SJSA1 (cell line): Measurements from ENCODE around the gene ANO10. TPM values are rescaled to one million over a fixed set of nuclear protein-coding genes. Genes with fewer than 3 reads are reported as not detected.
"Not testable (repeated sequence)": the region's sequence is repeated elsewhere in the genome, so short reads cannot be mapped to it uniquely, and the experiment has no call there.

Source experiments
- DNase-seq, 2 experiments: peaks; one replicate each; pipeline ENCODE4 v3.0.0-alpha.2; 2015 to 2020; ENCODE audit warnings: low spot score in 2 of 2, low read depth in 1 of 2
- H3K27ac ChIP-seq: fragments of 250-450 bp; sonication (Bioruptor Pico); 2 replicates; pipeline ENCODE4 v1.5.1; 2020; ENCODE audit warnings: mild to moderate bottlenecking, moderate library complexity
- H3K27me3 ChIP-seq: fragments of 250-450 bp; sonication (Bioruptor Pico); replicated peaks from 2 replicates; pipeline ENCODE4 v1.5.1; 2020; ENCODE audit warnings: mild to moderate bottlenecking, moderate library complexity
- H3K36me3 ChIP-seq: fragments of 250-450 bp; sonication (Bioruptor Pico); 2 replicates; pipeline ENCODE4 v1.5.1; 2020; ENCODE audit warnings: mild to moderate bottlenecking
- H3K4me1 ChIP-seq: fragments of 250-450 bp; sonication (Bioruptor Pico); replicated peaks from 2 replicates; pipeline ENCODE4 v1.6.1; 2021; ENCODE audit warnings: mild to moderate bottlenecking
- H3K4me3 ChIP-seq: fragments of 250-450 bp; sonication (Bioruptor Pico); 2 replicates; pipeline ENCODE4 v1.5.1; 2020; ENCODE audit warnings: mild to moderate bottlenecking
- H3K9me3 ChIP-seq: fragments of 250-450 bp; sonication (Bioruptor Pico); replicated peaks from 2 replicates; pipeline ENCODE4 v1.5.1; 2020; ENCODE audit warnings: mild to moderate bottlenecking
- total RNA-seq: library from RNA; depleted of rRNA; stranded (reverse); fragments of >200 nt; shearing (Covaris generic); gene quantifications from 2 replicates; pipeline ENCODE4 v1.2.3, GENCODE V29; 2014

ANO10 gene
- total RNA-seq, 1 experiment from 2014 or later = 16.3 TPM

DNA sequence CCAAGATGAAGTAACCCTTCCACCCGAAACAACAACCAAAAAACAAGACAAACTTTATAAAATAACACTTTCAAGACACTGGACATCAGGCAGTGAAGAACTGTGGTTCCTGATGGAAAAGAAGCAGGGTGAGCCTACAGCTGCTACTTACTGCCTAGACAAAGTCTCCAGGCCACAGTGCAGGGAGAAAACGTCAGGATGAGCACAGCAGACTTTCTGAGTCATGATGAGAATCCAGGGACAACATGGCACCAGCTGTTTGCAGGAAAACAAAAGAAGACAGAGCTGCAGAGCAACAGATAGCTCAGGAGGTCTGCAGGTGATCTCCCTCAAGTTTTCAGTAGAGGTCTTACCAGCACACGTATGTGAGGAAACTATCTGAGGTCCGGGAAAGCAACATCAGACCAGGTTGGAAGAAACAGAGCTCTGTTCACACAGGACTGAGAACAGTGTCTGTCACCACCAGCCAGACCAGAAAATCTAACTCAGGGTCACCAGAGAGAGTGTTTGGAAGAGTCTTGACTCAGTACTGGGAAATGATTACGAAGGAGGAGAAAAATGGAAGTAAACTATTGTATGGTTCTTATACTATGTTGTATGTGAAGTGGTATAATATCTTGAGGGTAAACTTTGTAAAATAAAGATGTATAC lies 108.9 kb downstream of the ANO10 start:
- Histone ChIP-seq H3K9me3 (no peaks in the 10 kb centered on the region), H3K27ac (no peak overlapping the region), H3K36me3 (no peaks in the 10 kb centered on the region), H3K4me1 (no peaks in the 10 kb centered on the region), H3K4me3 (no peak overlapping the region), H3K27me3 (no peaks in the 10 kb centered on the region)
- DNase-seq = no peak

DNA sequence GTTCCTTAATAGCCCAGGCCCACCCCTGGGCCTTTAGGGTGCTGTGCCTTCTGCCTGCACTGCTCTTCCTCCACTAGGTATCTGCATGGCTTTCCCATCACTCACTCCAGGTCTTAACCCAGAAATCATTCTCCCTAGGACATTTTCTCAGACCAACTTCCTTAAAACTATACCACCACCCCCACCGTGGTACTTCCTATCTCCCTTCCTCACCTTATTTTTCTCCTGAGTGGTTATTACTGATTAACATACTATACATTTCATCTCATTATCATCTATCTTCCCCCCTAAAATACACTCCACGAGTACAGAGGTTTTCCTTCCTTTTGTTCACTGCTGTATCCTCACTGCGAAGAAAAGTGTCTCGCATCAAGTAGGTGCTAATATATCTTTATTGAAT lies 115.2 kb downstream of the ANO10 start:
- Histone ChIP-seq H3K27me3 (no peaks in the 10 kb centered on the region), H3K9me3 (no peaks in the 10 kb centered on the region), H3K4me1 (no peaks in the 10 kb centered on the region), H3K36me3 (no peaks in the 10 kb centered on the region), H3K4me3 (no peak overlapping the region), H3K27ac (no peak overlapping the region)
- DNase-seq = no peak

DNA sequence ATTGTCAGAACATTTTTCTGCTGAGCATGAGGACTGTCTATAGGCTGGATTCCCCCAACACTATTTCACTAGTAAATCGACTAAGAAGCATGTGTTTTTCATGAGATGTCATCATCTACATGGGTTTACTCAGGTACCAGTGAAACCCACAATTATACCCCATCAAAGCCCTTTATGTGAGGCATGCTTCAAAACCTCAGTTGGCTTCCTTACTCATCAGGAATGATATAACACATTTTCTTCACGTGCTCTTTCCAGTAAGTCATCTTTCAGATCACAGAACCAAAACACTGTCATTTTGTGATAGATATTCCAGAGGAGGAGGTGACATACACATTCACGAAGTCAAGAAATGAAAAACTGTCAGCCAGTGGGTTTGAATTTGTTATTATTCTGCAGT lies 116.5 kb downstream of the ANO10 start:
- Histone ChIP-seq H3K27me3 (no peaks in the 10 kb centered on the region), H3K27ac (no peak overlapping the region), H3K9me3 (no peaks in the 10 kb centered on the region), H3K4me3 (no peak overlapping the region), H3K4me1 (no peaks in the 10 kb centered on the region), H3K36me3 (no peaks in the 10 kb centered on the region)
- no peak for DNase-seq

DNA sequence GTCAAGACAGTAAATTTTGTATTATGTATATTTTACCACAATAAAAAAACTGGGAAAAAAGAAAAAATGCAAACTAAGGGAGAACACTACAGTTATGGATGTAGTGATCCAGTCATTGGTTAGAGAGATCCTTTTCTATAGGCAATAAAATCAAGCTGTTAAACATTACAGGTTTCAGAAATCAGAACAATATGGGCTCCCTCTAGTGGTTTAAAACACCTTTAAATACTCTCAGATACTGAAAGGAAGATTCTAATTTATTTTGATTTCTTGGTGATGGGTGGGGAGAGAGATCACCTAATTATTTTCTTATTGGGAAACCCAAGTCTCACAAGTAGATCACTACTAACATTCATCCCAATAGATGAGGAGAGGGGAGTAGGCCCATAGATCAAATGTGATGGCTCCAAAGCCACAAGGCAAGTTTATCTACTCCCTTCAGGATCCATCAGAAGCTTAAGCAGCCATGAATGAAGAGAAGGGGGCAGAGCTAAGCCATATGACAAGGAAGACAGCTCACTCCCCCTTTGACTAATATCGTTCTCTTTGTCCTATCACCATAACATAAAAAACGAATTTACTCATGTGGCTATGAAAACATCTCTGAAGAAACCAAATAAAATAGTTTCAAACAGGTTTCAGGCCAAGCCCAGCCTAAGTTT lies 118.6 kb downstream of the ANO10 start:
- no peak overlapping the region for H3K4me3 ChIP-seq
- H3K9me3 ChIP-seq = no peaks in the 10 kb centered on the region
- no peaks in the 10 kb centered on the region for H3K4me1 ChIP-seq
- DNase-seq = peak in 1 of 2 experiments; percentile 5
- no peak overlapping the region for H3K27ac ChIP-seq
- H3K27me3 ChIP-seq = no peaks in the 10 kb centered on the region
- no peaks in the 10 kb centered on the region for H3K36me3 ChIP-seq

DNA sequence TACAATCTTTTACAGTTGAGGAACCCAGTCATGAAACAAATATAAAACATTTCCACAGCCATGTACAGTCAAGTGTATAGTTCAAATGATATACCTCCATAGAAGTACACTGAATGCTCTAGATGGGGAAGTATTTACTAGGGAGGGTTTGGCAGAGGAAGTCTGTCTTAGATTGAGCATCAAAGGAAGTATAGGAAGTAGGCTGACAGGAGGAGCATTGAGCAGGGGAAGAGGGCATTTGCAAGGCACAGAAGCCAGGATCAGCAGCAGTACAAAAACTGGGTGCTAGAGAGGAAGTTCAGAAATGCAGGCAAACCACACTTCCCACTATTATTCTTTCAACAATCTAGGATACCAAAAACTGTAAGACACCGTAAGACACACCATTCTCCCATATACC lies 122.6 kb downstream of the ANO10 start:
- Histone ChIP-seq H3K36me3 (no peaks in the 10 kb centered on the region), H3K4me1 (no peaks in the 10 kb centered on the region), H3K27me3 (no peaks in the 10 kb centered on the region), H3K4me3 (no peak overlapping the region), H3K9me3 (no peaks in the 10 kb centered on the region), H3K27ac (no peak overlapping the region)
- no peak for DNase-seq

DNA sequence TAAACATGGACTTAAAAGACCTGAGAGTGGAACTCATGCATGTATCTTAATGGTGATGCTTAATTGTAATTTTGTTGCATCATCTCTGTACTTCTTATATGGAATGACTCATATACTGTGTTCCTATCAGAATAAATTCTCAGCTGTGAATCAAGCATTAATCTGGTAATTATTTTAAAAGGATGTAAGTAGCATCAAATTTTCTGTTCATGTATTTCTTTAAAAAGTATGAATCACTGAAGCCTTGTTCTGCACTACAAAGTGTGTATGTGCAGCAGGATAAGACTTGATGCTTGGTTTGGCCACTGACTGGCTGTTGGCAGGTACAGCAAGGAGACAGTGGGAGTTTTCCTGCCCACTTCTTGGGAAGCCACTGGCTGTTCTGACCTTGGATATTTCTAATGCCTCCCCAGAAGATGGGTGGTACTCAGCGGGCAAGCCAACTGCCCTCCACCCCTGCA lies 123.9 kb downstream of the ANO10 start:
- Histone ChIP-seq H3K4me3 (no peak overlapping the region), H3K9me3 (no peaks in the 10 kb centered on the region), H3K4me1 (no peaks in the 10 kb centered on the region), H3K27me3 (no peaks in the 10 kb centered on the region), H3K36me3 (no peaks in the 10 kb centered on the region), H3K27ac (no peak overlapping the region)
- DNase-seq = no peak

DNA sequence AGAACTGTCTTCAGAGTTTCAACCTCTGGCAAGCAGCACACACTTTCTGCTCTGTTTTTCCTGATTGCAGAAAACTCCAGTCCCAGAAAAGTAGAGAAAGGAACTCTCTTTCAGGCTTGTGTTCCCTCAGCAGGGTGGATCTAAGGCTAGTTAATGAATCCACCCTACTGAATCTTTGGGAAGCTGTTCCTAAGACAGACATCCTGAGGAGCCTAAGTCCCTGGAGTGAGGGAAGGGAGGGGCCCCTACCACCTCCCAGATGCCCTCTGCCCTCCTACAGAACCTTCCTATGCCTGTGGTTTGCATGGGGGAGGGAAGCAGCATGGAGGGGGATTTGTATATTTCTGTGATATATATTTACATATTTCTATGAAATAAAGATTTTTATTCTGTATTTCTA lies 124.4 kb downstream of the ANO10 start:
- DNase-seq = no peak
- H3K27ac ChIP-seq = no peak overlapping the region
- no peaks in the 10 kb centered on the region for H3K27me3 ChIP-seq
- no peak overlapping the region for H3K4me3 ChIP-seq
- no peaks in the 10 kb centered on the region for H3K4me1 ChIP-seq
- no peaks in the 10 kb centered on the region for H3K36me3 ChIP-seq
- no peaks in the 10 kb centered on the region for H3K9me3 ChIP-seq

DNA sequence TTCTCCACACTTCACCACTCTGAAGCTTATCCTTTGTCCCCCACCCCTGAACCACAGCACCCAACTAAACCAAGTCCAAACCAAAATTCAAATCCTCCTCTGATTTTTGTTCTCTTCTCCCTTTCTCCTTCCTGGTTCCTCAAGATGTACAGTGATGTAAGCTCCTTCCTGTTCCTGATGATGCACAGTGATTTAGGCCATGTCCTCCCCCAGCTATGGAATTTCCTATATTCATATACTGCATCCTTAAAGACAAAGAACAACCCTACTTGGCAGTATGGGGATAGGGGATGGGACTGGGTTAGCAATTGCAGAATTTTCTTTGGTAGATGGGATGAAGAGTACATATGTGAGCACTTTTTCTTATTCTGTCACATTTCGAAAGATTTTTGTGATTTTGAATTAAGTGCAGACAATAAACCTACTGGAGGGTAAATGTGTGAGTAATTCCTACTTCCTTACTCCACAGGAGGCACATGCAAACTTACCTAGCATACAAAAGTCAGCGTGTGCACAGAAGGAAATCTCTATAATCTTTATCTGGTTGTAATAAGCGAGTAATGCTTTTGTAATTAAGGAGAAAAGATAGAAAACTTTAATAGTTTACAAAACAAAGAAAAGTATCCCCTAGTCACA lies 125.0 kb downstream of the ANO10 start:
- Histone ChIP-seq H3K4me3 (no peak overlapping the region), H3K27me3 (no peaks in the 10 kb centered on the region), H3K36me3 (no peaks in the 10 kb centered on the region), H3K4me1 (no peaks in the 10 kb centered on the region), H3K27ac (no peak overlapping the region), H3K9me3 (no peaks in the 10 kb centered on the region)
- no peak for DNase-seq

DNA sequence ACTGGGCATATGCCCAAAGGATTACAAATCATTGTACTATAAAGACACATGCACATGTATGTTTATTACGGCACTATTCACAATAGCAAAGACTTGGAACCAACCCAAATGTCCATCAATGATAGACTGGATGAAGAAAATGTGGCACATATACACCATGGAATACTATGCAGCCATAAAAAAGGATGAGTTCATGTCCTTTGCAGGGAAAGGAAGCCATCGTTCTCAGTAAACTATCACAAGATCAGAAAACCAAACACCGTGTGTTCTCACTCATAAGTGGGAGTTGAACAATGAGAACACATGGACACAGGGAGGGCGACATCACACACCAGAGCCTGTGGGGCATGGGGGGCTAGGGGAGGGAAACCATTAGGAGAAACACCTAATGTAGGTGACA lies 128.9 kb downstream of the ANO10 start:
- not testable (repeated sequence) for H3K4me1 ChIP-seq, H3K4me3 ChIP-seq, H3K27me3 ChIP-seq, DNase-seq, H3K9me3 ChIP-seq, H3K27ac ChIP-seq, H3K36me3 ChIP-seq

DNA sequence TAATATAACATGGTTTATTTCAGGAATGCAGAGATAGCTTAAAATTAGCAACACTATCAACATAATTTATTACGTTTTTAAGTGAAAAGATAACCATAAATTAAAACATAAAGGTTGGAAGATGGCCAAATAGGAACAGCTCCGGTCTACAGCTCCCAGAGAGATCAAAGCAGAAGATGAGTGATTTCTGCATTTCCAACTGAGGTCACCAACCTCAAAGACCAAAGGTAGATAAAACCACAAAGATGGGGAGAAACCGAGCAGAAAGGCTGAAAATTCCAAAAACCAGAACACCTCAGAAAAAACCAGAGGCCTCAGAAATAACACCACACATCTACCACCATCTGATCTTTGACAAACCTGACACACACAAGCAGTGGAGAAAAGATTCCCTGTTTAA lies 130.0 kb downstream of the ANO10 start:
- not testable (repeated sequence) for H3K27ac ChIP-seq, H3K9me3 ChIP-seq, DNase-seq, H3K4me3 ChIP-seq, H3K36me3 ChIP-seq, H3K4me1 ChIP-seq, H3K27me3 ChIP-seq

DNA sequence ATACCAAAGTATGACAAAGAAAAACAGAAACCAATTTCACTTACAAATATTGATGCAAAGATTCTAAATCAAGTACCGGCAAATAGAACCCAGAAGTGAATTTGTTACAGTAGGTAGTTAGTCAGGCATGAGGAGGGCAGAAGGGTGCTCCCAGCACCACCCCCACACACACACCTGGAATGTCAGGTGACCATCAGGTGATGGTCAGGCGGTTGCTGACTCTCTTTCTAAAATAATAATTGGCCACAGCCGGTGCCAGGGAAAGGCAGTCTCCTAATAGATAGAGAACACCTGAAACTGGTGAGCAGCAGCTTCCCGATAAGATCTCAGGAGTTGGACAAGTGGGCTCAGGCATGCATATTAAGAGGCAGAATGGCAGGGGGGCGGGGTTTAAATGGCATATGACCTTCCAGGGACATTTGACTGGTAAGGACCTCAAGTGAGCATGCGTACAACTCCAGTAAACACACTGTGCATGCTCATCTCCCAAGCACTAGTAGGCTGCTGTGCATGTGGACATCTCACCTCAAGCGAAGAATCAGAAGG lies 131.1 kb downstream of the ANO10 start:
- no peaks in the 10 kb centered on the region for H3K4me1 ChIP-seq
- DNase-seq = no peak
- H3K27me3 ChIP-seq = no peaks in the 10 kb centered on the region
- no peak overlapping the region for H3K27ac ChIP-seq
- no peak overlapping the region for H3K4me3 ChIP-seq
- H3K9me3 ChIP-seq = no peaks in the 10 kb centered on the region
- H3K36me3 ChIP-seq = no peaks in the 10 kb centered on the region

DNA sequence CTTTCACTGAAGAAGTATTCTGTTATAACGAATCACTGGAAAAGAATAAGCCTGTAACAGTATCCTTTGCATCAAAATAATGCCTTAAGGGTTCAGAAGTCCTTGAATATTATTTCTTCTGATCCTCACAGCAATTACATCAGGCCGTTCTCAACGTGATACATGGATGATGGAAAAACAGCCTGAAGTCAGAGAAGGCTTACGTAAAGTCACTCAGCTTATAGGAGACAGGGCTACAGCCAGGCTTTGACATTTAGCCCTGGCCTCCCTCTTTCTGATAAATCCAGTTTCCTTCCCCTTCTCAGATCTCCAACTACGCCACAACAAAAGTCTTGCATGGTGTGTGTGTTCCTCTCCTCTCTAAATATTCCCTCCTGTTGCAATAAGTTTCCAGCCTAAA lies 131.9 kb downstream of the ANO10 start:
- Histone ChIP-seq H3K9me3 (no peaks in the 10 kb centered on the region), H3K27me3 (no peaks in the 10 kb centered on the region), H3K36me3 (no peaks in the 10 kb centered on the region), H3K4me3 (no peak overlapping the region), H3K4me1 (no peaks in the 10 kb centered on the region), H3K27ac (no peak overlapping the region)
- DNase-seq = no peak

DNA sequence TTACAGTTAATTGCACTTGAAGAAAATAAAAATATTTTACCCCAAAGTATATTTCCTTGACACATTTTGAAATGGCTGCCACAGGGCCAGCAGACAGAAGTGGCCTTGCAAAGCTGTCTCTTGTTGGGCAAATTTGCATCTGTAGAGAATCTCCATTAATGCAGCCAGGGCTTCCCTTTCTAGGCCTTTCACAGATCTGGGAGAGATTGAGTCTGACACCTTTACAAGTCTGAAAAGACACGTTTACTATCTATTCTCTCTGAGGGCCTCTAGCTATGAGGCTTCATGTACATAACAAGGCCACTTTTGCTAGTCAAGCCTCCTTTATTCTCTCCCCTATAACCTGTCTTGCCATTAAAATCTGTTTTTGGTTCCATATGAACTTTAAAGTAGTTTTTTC lies 135.9 kb downstream of the ANO10 start:
- no peak overlapping the region for H3K27ac ChIP-seq
- H3K9me3 ChIP-seq = no peaks in the 10 kb centered on the region
- no peaks in the 10 kb centered on the region for H3K27me3 ChIP-seq
- no peaks in the 10 kb centered on the region for H3K4me1 ChIP-seq
- DNase-seq = no peak
- no peaks in the 10 kb centered on the region for H3K36me3 ChIP-seq
- H3K4me3 ChIP-seq = no peak overlapping the region

DNA sequence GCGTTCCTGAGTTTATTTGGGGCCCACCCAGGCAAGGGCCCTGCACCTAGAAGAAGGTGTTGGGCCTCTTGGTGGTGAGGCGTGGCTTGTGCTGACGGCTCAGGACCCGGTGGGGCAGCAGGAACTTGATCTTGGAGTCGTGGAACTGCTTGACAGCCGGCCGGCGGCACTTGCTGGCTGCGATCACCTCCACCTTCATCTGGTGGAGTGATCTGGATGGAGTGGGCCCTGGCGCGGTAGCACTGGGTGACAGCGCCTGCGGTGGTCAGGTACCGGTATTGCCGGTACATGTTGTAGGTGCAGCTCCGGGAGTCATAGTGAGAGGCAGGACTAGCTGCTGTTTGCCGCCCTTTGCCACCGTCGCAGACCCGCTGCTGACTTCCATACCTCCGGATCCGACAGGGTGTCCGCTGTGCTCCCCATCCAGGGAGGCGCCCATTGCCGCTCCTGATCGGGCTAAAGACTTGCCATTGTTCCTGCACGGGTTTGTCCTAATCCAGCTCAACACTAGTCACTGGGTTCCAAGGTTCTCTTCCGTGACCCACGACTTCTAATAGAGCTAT lies 136.8 kb downstream of the ANO10 start:
- no peaks in the 10 kb centered on the region for H3K27me3 ChIP-seq
- H3K4me3 ChIP-seq = no peak overlapping the region
- no peaks in the 10 kb centered on the region for H3K36me3 ChIP-seq
- H3K27ac ChIP-seq = no peak overlapping the region
- no peak for DNase-seq
- H3K4me1 ChIP-seq = no peaks in the 10 kb centered on the region
- no peaks in the 10 kb centered on the region for H3K9me3 ChIP-seq
